Naive thymus-derived CD4-positive, alpha-beta T cell (primary cell): ENCODE results near the gene MACO1. TPM values are rescaled to one million over a fixed set of nuclear protein-coding genes. Genes with fewer than 3 reads are reported as not detected.

Experiments used
- ATAC-seq: fragments of 150-1000 bp; cut with Tn5 transposase; 2 replicates; pipeline ENCODE4 v1.10.0; 2021; ENCODE audit warnings: mild to moderate bottlenecking, moderate library complexity
- CTCF ChIA-PET: fragments of 350-600 bp; sonication (Branson Sonifier 250); formaldehyde crosslinking; loops from one replicate; lab custom pipeline; 2021; ENCODE audit warnings: antibody characterized with exemption; lab: Charles Lee
- POLR2A ChIA-PET: fragments of 350-600 bp; sonication (Branson Sonifier 250); formaldehyde crosslinking; loops from one replicate; lab custom pipeline; 2021; ENCODE audit warnings: antibody characterized with exemption, inconsistent platforms; lab: Charles Lee
- DNase-seq, 9 donors: peaks; one replicate each; pipeline versions ENCODE4 v3.0.0 to v3.0.0-alpha.2; 2020 to 2022; ENCODE audit warnings: mixed read lengths in 1 of 9
- H3K27ac ChIP-seq: one replicate; pipeline ENCODE4 v1.7.0; 2013; ENCODE audit warnings: mild to moderate bottlenecking, low read depth, low read length, moderate library complexity
- H3K27me3 ChIP-seq, 2 donors: one replicate each; pipeline ENCODE4 v1.7.0; 2013; ENCODE audit warnings: low read length in 2 of 2, mild to moderate bottlenecking in 2 of 2, moderate library complexity in 2 of 2; ENCODE audit not compliant: control insufficient read depth in 2 of 2, insufficient read depth in 2 of 2
- H3K36me3 ChIP-seq, 3 experiments: 1 replicate in 2 of 3; 2 replicates in 1 of 3; pipeline ENCODE4 v1.7.0; 2013; ENCODE audit warnings: low read length in 3 of 3, mild to moderate bottlenecking in 3 of 3, moderate library complexity in 1 of 3; ENCODE audit not compliant: insufficient read depth in 3 of 3, control insufficient read depth in 2 of 3
- H3K4me1 ChIP-seq, 2 donors: one replicate each; pipeline ENCODE4 v1.7.0; 2013; ENCODE audit warnings: low read length in 2 of 2, mild to moderate bottlenecking in 2 of 2, moderate library complexity in 1 of 2; ENCODE audit not compliant: control insufficient read depth in 2 of 2, insufficient read depth in 2 of 2
- H3K4me3 ChIP-seq: 2 replicates; pipeline ENCODE4 v1.7.0; 2013; ENCODE audit warnings: mild to moderate bottlenecking, low read length
- H3K9me3 ChIP-seq, 3 experiments: 1 replicate in 2 of 3; 2 replicates in 1 of 3; pipeline ENCODE4 v1.7.0; 2013; ENCODE audit warnings: low read length in 3 of 3; ENCODE audit not compliant: control insufficient read depth in 2 of 3
- H3K27ac Mint-ChIP-seq, 9 donors: one replicate each; pipeline ENCODE4 v1.8.0; 2020 to 2022; ENCODE audit warnings: mixed read lengths in 9 of 9, mild to moderate bottlenecking in 8 of 9, moderate library complexity in 5 of 9, inconsistent platforms in 2 of 9
- H3K27me3 Mint-ChIP-seq, 5 donors: one replicate each; pipeline ENCODE4 v1.8.0; 2021 to 2022; ENCODE audit warnings: mixed read lengths in 5 of 5, mild to moderate bottlenecking in 1 of 5
- H3K36me3 Mint-ChIP-seq, 5 donors: one replicate each; pipeline ENCODE4 v1.8.0; 2020 to 2022; ENCODE audit warnings: mixed read lengths in 5 of 5, mild to moderate bottlenecking in 3 of 5, inconsistent platforms in 1 of 5
- H3K4me1 Mint-ChIP-seq, 7 donors: one replicate each; pipeline ENCODE4 v1.8.0; 2020 to 2022; ENCODE audit warnings: mixed read lengths in 7 of 7, mild to moderate bottlenecking in 3 of 7, inconsistent platforms in 1 of 7
- H3K4me3 Mint-ChIP-seq, 10 donors: one replicate each; pipeline ENCODE4 v1.8.0; 2020 to 2022; ENCODE audit warnings: mild to moderate bottlenecking in 10 of 10, mixed read lengths in 10 of 10, moderate library complexity in 6 of 10, inconsistent platforms in 2 of 10
- H3K9me3 Mint-ChIP-seq, 11 donors: one replicate each; pipeline ENCODE4 v1.8.0; 2020 to 2022; ENCODE audit warnings: mixed read lengths in 11 of 11, mild to moderate bottlenecking in 4 of 11, inconsistent platforms in 1 of 11, moderate library complexity in 1 of 11
- intact Hi-C, 2 donors: fragments of 100-400 bp; cut with micrococcal nuclease; formaldehyde crosslinking; loops; one replicate each; pipeline ENCODE4 v1.15.1; 2023
- polyA plus RNA-seq, 2 donors: library from polyadenylated mRNA; unstranded; fragments of 300-500 nt; fragmentation: Illumina TruSeq; gene quantifications; one replicate each; pipeline ENCODE4 v1.2.3, GENCODE V29; 2021
- total RNA-seq, 6 experiments: library from RNA in 5 of 6; stranded (reverse) in 5 of 6; gene quantifications; 1 replicate in 5 of 6; 2 replicates in 1 of 6; pipeline ENCODE4 v1.2.3 and lab custom pipeline; 2021 to 2026

Gene MACO1
- total and polyA plus RNA-seq, 7 experiments from 2014 or later: 8.8 to 25.9 (median 19.5) TPM

GRCh38 chr1:25431955-25432719 is 1.4 kb downstream of the MACO1 start:
- peaks cover 41 to 68% (median 60%) of the 10 kb centered on the region in 7 donors for H3K4me1 Mint-ChIP-seq
- Histone ChIP-seq H3K27ac (peak overlapping the region; percentile 96), H3K36me3 (no peaks in the 10 kb centered on the region), H3K27me3 (no peaks in the 10 kb centered on the region), H3K4me1 (peaks cover 36 to 44% of the 10 kb centered on the region in 2 donors), H3K4me3 (peak overlapping the region; percentile 73), H3K9me3 (no peaks in the 10 kb centered on the region)
- peaks cover 0 to 6% (median 0%) of the 10 kb centered on the region in 11 donors for H3K9me3 Mint-ChIP-seq
- ChIA-PET POLR2A (interaction anchor here (0.6 to 2.6 kb wide), 11 partner anchors 31 to 388 kb away, joined by 3 to 24 read pairs (median 5); partner anchors contain the start of genes MTFR1L and SYF2), CTCF (interaction anchor here (0.7 to 1.8 kb wide), 5 partner anchors 17 to 1960 kb away, joined by 3 to 6 read pairs (median 5); no protein-coding TSS in a partner anchor)
- H3K4me3 Mint-ChIP-seq: peak overlapping the region; percentile 73 to 95 (median 90)
- no peak for ATAC-seq
- H3K36me3 Mint-ChIP-seq: peaks cover 0 to 9% (median 0%) of the 10 kb centered on the region in 5 donors
- peak overlapping the region; percentile 76 to 95 (median 87) for H3K27ac Mint-ChIP-seq
- DNase-seq: no peak
- H3K27me3 Mint-ChIP-seq: peaks cover 0 to 3% (median 0%) of the 10 kb centered on the region in 5 donors
- intact Hi-C loops: loop anchor here (2.0 to 10.0 kb wide), 8 partner anchors 35 to 930 kb away; partner anchors contain the start of genes TMEM50A (in 2 of the 2), CLIC4 (in 1 of the 2), MAN1C1 (in 1 of the 2) and PAFAH2 (in 1 of the 2)

- Mint-ChIP-seq H3K27ac (peak overlapping the region in 8 of 9 donors; percentile 77 to 95 (median 89)), H3K4me1 (peaks cover 41 to 71% (median 60%) of the 10 kb centered on the region in 7 donors), H3K9me3 (peaks cover 0 to 6% (median 0%) of the 10 kb centered on the region in 11 donors), H3K27me3 (peaks cover 0 to 3% (median 0%) of the 10 kb centered on the region in 5 donors), H3K36me3 (peaks cover 0 to 9% (median 0%) of the 10 kb centered on the region in 5 donors), H3K4me3 (peak overlapping the region; percentile 73 to 95 (median 90))
- no peak for ATAC-seq
- Histone ChIP-seq H3K27me3 (no peaks in the 10 kb centered on the region), H3K36me3 (no peaks in the 10 kb centered on the region), H3K4me3 (no peak overlapping the region), H3K9me3 (no peaks in the 10 kb centered on the region), H3K27ac (peak overlapping the region; percentile 96), H3K4me1 (peaks cover 36 to 44% of the 10 kb centered on the region in 2 donors)
- ChIA-PET CTCF (interaction anchor here (1.2 to 1.7 kb wide), 2 partner anchors 17 to 116 kb away, joined by 4 to 5 read pairs; no protein-coding TSS in a partner anchor), POLR2A (interaction anchor here (1.0 to 1.3 kb wide), 3 partner anchors 48 to 387 kb away, joined by 3 read pairs; partner anchors contain the start of gene MTFR1L)
- intact Hi-C loops: loop anchor here (5.0 to 10.0 kb wide), 6 partner anchors 34 to 931 kb away; partner anchors contain the start of genes CLIC4 (in 1 of the 2), MAN1C1 (in 1 of the 2), PAFAH2 (in 1 of the 2) and RCAN3 (in 1 of the 2)
- no peak for DNase-seq
These were observed 2.2 kb downstream of the MACO1 start for GRCh38 chr1:25432749-25433388.

- ATAC-seq: no peak
- intact Hi-C loops: loop anchor here (5.0 to 10.0 kb wide), 6 partner anchors 34 to 931 kb away; partner anchors contain the start of genes CLIC4 (in 1 of the 2), MAN1C1 (in 1 of the 2), PAFAH2 (in 1 of the 2) and RCAN3 (in 1 of the 2)
- peak overlapping the region; percentile 37 to 95 (median 88) for H3K4me3 Mint-ChIP-seq
These were observed 2.9 kb downstream of the MACO1 start for GRCh38 chr1:25433389-25434186.

GRCh38 chr1:25435397-25436108 is 4.9 kb downstream of the MACO1 start:
- peak overlapping the region in 9 of 10 donors; percentile 55 to 87 (median 71) for H3K4me3 Mint-ChIP-seq
- Histone ChIP-seq H3K27ac (peak overlapping the region; percentile 96), H3K4me1 (peaks cover 32 to 44% of the 10 kb centered on the region in 2 donors), H3K27me3 (no peaks in the 10 kb centered on the region), H3K36me3 (no peaks in the 10 kb centered on the region), H3K9me3 (no peaks in the 10 kb centered on the region), H3K4me3 (no peak overlapping the region)
- no peaks in the 10 kb centered on the region for H3K27me3 Mint-ChIP-seq
- no peak for ATAC-seq
- ChIA-PET POLR2A (interaction anchor here (0.6 to 3.2 kb wide), 4 partner anchors 20 to 97 kb away, joined by 3 to 11 read pairs (median 4); no protein-coding TSS in a partner anchor), CTCF (no interaction called here)
- peaks cover 0 to under 1% (median 0%) of the 10 kb centered on the region in 11 donors for H3K9me3 Mint-ChIP-seq
- intact Hi-C loops: loop anchor here (1.0 to 10.0 kb wide), 3 partner anchors 11 to 559 kb away; partner anchors contain the start of gene PAFAH2 (in 1 of the 2)
- H3K27ac Mint-ChIP-seq: peak overlapping the region; percentile 70 to 95 (median 87)
- no peak for DNase-seq
- H3K4me1 Mint-ChIP-seq: peaks cover 40 to 65% (median 55%) of the 10 kb centered on the region in 7 donors
- H3K36me3 Mint-ChIP-seq: peaks cover 0 to 9% (median 0%) of the 10 kb centered on the region in 5 donors

More at GRCh38 chr1:25433389-25434186, 2.9 kb downstream of the MACO1 start:
- DNase-seq: no peak
- peak overlapping the region; percentile 96 for H3K27ac ChIP-seq
- Mint-ChIP-seq H3K36me3 (peaks cover 0 to 9% (median 0%) of the 10 kb centered on the region in 5 donors), H3K27ac (peak overlapping the region in 8 of 9 donors; percentile 77 to 95 (median 89)), H3K27me3 (peaks cover 0 to 3% (median 0%) of the 10 kb centered on the region in 5 donors), H3K4me1 (peaks cover 41 to 75% (median 59%) of the 10 kb centered on the region in 7 donors), H3K9me3 (peaks cover 0 to 6% (median 0%) of the 10 kb centered on the region in 11 donors)
- H3K4me3 ChIP-seq: peak overlapping the region; percentile 7
- ChIA-PET POLR2A (interaction anchor here (1.3 to 3.2 kb wide), 2 partner anchors 43 to 47 kb away, joined by 3 to 11 read pairs; no protein-coding TSS in a partner anchor), CTCF (interaction anchor here (0.9 kb wide), 1 partner anchor 87 kb away, joined by 3 read pairs; no protein-coding TSS in a partner anchor)
- H3K4me1 ChIP-seq: peaks cover 36 to 44% of the 10 kb centered on the region in 2 donors
- no peaks in the 10 kb centered on the region for H3K9me3 ChIP-seq
- no peaks in the 10 kb centered on the region for H3K27me3 ChIP-seq
- no peaks in the 10 kb centered on the region for H3K36me3 ChIP-seq

GRCh38 chr1:25437672-25438071 is 7.0 kb downstream of the MACO1 start:
- Mint-ChIP-seq H3K9me3 (no peaks in the 10 kb centered on the region), H3K27ac (no peak overlapping the region), H3K27me3 (no peaks in the 10 kb centered on the region), H3K36me3 (peaks cover 0 to 12% (median 0%) of the 10 kb centered on the region in 5 donors), H3K4me1 (peaks cover 45 to 74% (median 64%) of the 10 kb centered on the region in 7 donors), H3K4me3 (no peak overlapping the region)
- Histone ChIP-seq H3K4me3 (no peak overlapping the region), H3K27ac (no peak overlapping the region), H3K36me3 (no peaks in the 10 kb centered on the region), H3K9me3 (no peaks in the 10 kb centered on the region), H3K27me3 (no peaks in the 10 kb centered on the region), H3K4me1 (peaks cover 26 to 42% of the 10 kb centered on the region in 2 donors)
- DNase-seq: no peak
- no peak for ATAC-seq
- intact Hi-C loops: loop anchor here (2.0 to 10.0 kb wide), 2 partner anchors 13 to 557 kb away; partner anchors contain the start of gene PAFAH2 (in 1 of the 2)
- CTCF ChIA-PET: no interaction called here
- POLR2A ChIA-PET: interaction anchor here (0.6 to 1.4 kb wide), 2 partner anchors 13 to 468 kb away, joined by 5 to 6 read pairs; no protein-coding TSS in a partner anchor
